Upper lobe of right lung (tissue), 1 donor: Measurements from ENCODE around the gene MAN1C1. TPM values are rescaled to one million over a fixed set of nuclear protein-coding genes. Genes with fewer than 3 reads are reported as not detected.

Experiments
- ATAC-seq: fragments of 200-7000 bp; cut with Tn5 transposase; one replicate; pipeline ENCODE4 v1.9.1; 2020; ENCODE audit warnings: mild to moderate bottlenecking, moderate library complexity
- DNase-seq: peaks from one replicate; pipeline ENCODE4 v3.0.0-alpha.2; 2020
- H3K27ac ChIP-seq: fragments of 200-600 bp; one replicate; pipeline ENCODE4 v1.8.0; 2022
- H3K27me3 ChIP-seq: fragments of 200-600 bp; one replicate; pipeline ENCODE4 v1.8.0; 2022; ENCODE audit warnings: mild to moderate bottlenecking
- H3K36me3 ChIP-seq: fragments of 200-600 bp; one replicate; pipeline ENCODE4 v1.8.0; 2022
- H3K4me1 ChIP-seq: fragments of 200-600 bp; one replicate; pipeline ENCODE4 v1.8.0; 2022
- H3K4me3 ChIP-seq: fragments of 200-600 bp; one replicate; pipeline ENCODE4 v1.8.0; 2022; ENCODE audit warnings: mild to moderate bottlenecking
- H3K9me3 ChIP-seq: fragments of 200-600 bp; one replicate; pipeline ENCODE4 v1.8.0; 2022
- CTCF ChIP-seq: fragments of 200-600 bp; IDR thresholded peaks from one replicate; pipeline ENCODE4 v1.8.0; 2022; ENCODE audit warnings: antibody characterized with exemption
- intact Hi-C: fragments of 100-400 bp; cut with DNase I; formaldehyde crosslinking; loops from one replicate; pipeline ENCODE4 v1.11.0; 2022
- total RNA-seq: library from RNA; stranded (reverse); fragmentation: NEBNext Ultra II Directional; extraction: Animal tissue kit (Norgen Biotek cat#: 25700); gene quantifications from one replicate; pipeline ENCODE4 v1.2.1, GENCODE V29; 2021
- donor health status: DM: no; HTN: yes; CAD: no; lungs with severe emphysema.

MAN1C1 gene
- total RNA-seq, 1 donor from 2014 or later = 19.7 TPM

GRCh38 chr1:25644962-25645361, 28.4 kb downstream of the MAN1C1 start:
- intact Hi-C loops = no loop called here
- H3K4me1 ChIP-seq = peaks cover 21% of the 10 kb centered on the region
- H3K4me3 ChIP-seq = no peak overlapping the region
- H3K9me3 ChIP-seq = no peaks in the 10 kb centered on the region
- DNase-seq = no peak
- ATAC-seq = no peak
- TF ChIP-seq CTCF = no peak
- no peaks in the 10 kb centered on the region for H3K36me3 ChIP-seq
- no peaks in the 10 kb centered on the region for H3K27me3 ChIP-seq
- H3K27ac ChIP-seq = no peak overlapping the region

GRCh38 chr1:25645637-25646400, 29.2 kb downstream of the MAN1C1 start:
- Histone ChIP-seq H3K36me3 (no peaks in the 10 kb centered on the region), H3K27me3 (no peaks in the 10 kb centered on the region), H3K27ac (no peak overlapping the region), H3K4me1 (peaks cover 21% of the 10 kb centered on the region), H3K9me3 (no peaks in the 10 kb centered on the region), H3K4me3 (no peak overlapping the region)
- DNase-seq = peak; percentile 58
- TF ChIP-seq CTCF = no peak
- ATAC-seq = no peak
- intact Hi-C loops = no loop called here

- Histone ChIP-seq H3K36me3 (no peaks in the 10 kb centered on the region), H3K4me3 (no peak overlapping the region), H3K27ac (no peak overlapping the region), H3K4me1 (peaks cover 19% of the 10 kb centered on the region), H3K27me3 (no peaks in the 10 kb centered on the region), H3K9me3 (no peaks in the 10 kb centered on the region)
- ATAC-seq (no peak), DNase-seq (no peak)
- TF ChIP-seq CTCF = no peak
- intact Hi-C loops = no loop called here
Observed at GRCh38 chr1:25647106-25647505, 30.5 kb downstream of the MAN1C1 start.

- no peak for DNase-seq
- intact Hi-C loops = no loop called here
- Histone ChIP-seq H3K4me1 (peaks cover 18% of the 10 kb centered on the region), H3K27me3 (no peaks in the 10 kb centered on the region), H3K9me3 (no peaks in the 10 kb centered on the region), H3K27ac (no peak overlapping the region), H3K4me3 (no peak overlapping the region), H3K36me3 (no peaks in the 10 kb centered on the region)
- TF ChIP-seq CTCF = no peak
- no peak for ATAC-seq
Observed at GRCh38 chr1:25647863-25648262, 31.3 kb downstream of the MAN1C1 start.

- ATAC-seq = no peak
- peaks cover 11% of the 10 kb centered on the region for H3K4me1 ChIP-seq
- no peaks in the 10 kb centered on the region for H3K36me3 ChIP-seq
- no peaks in the 10 kb centered on the region for H3K9me3 ChIP-seq
- H3K4me3 ChIP-seq = no peak overlapping the region
- DNase-seq = no peak
- no peak for TF ChIP-seq CTCF
- H3K27ac ChIP-seq = no peak overlapping the region
- intact Hi-C loops = no loop called here
- no peaks in the 10 kb centered on the region for H3K27me3 ChIP-seq
Observed at GRCh38 chr1:25648681-25649440, 32.3 kb downstream of the MAN1C1 start.
